WI38 (cell line): ENCODE results near the gene SGK1.

Experiments
- H3K4me3 ChIP-seq: 2 replicates; pipeline ENCODE4 v1.5.1; 2011; ENCODE audit warnings: low read depth, mild to moderate bottlenecking, control low read depth, low read length
- TF ChIP-seq, protein P1 (sequence below): IDR thresholded peaks from 2 replicates; pipeline ENCODE4 v1.5.1; 2012; ENCODE audit warnings: low read depth, mild to moderate bottlenecking, control low read depth, low read length

The SGK1 gene

DNA sequence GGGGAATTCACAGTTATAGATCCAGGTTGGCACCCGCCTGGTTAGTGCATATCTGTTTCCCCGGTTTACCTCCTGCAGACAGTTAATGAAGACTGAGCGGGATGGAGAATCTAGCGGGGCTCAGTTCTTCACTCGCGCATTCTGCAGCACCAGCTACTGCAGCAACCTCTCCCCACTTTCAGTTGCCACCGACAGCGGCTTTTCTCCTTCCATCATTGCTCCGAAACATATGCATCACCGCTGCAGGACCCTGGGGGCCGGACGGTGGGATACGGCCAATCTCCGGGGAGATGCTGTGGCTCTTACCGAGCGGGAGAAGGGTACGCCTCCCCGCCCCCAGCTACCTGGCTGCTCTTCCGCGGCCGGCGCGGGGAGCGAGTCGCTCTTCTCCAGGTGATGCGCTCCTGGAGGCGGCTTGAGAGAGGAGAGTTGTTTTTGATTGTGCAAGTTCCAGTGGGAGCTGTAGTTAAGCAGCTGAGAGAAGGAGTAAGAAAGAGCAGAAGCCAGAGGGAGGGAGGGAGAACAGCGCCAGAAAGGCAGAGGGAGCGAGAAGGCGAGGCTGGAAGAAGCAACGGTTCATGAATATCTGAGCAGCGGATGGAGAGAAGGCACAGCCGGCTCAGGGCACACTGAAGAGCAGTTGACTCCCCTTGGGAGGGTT lies at the start of gene SGK1:
TSS of gene SGK1 (minus strand) at position 642 of the 661 bp plus-strand sequence. CDS start 652 bp downstream, outside the sequence.
- H3K4me3 ChIP-seq: peak within 1 kb of the TSS; percentile 62
- TF ChIP-seq, protein P1, sequence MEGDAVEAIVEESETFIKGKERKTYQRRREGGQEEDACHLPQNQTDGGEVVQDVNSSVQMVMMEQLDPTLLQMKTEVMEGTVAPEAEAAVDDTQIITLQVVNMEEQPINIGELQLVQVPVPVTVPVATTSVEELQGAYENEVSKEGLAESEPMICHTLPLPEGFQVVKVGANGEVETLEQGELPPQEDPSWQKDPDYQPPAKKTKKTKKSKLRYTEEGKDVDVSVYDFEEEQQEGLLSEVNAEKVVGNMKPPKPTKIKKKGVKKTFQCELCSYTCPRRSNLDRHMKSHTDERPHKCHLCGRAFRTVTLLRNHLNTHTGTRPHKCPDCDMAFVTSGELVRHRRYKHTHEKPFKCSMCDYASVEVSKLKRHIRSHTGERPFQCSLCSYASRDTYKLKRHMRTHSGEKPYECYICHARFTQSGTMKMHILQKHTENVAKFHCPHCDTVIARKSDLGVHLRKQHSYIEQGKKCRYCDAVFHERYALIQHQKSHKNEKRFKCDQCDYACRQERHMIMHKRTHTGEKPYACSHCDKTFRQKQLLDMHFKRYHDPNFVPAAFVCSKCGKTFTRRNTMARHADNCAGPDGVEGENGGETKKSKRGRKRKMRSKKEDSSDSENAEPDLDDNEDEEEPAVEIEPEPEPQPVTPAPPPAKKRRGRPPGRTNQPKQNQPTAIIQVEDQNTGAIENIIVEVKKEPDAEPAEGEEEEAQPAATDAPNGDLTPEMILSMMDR: no peak

DNA sequence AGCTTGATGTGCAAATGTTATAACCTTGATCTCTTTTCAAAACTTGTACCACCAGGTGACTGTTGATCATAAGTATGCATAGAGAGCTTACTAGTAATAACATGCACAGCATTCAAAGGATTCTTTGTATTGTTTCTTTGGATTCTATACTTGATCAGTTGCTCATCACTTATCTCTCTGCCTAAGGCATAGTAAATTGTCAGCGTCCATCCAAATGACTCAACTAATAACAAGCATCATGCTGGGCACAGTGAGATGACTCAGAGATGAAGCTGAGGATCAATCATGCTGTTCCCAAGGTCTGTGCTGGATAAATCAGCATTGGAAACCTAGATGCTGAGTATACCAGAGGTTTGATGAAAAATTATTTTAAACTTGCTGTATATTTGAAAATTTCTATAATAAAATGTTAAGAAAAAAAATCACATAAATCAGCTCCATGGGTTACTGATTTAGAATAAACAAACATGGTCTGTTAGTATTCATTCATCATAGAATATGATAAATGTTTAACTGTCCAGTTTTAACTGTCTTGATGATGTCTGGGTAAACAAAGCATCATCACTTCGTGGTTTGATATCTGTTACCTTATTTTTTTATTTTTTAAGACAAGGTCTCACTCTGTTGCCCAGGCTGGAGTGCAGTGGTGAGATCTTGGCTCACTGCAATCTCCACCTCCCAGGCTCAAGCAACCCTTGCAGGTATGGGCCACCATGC lies 45.6 kb upstream of the SGK1 start:
- TF ChIP-seq, protein P1: no peak
- no peak overlapping the region for H3K4me3 ChIP-seq

DNA sequence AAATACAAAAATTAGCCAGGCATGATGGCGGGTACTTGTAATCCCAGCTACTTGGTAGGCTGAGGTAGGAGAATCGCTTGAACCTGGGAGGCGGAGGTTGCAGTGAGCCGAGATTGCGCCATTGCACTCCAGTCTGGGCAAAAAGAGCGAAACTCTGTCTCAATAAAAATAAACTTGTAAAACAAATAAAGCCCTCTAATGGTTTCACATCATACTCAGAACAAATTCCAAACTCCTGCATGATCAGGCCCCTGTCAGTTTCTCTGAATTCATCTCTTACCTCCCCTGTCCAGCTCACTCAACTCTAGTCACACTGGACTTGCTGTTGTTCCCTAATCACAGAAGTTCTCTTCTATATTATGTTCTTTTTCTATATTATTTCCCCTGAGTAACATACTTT lies 43.1 kb upstream of the SGK1 start:
- TF ChIP-seq, protein P1: no peak
- H3K4me3 ChIP-seq: no peak overlapping the region

DNA sequence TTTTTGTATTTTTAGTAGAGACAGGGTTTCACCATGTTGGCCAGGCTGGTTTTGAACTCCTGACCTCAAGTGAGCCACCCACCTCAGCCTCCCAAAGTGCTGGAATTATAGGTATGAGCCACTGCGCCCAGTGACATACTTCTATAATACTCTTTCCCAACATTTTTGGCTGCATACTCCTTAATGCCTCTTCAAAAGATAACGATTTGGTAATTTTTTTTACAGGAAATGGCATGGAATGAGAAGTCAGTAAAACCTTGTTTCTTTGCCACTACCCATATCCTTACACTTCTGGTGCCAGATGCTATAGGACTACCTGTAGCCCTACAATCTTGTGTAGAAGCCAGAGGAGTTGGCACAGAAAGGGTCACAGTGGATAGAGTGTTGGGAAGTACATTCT lies 41.4 kb upstream of the SGK1 start:
- H3K4me3 ChIP-seq: no peak overlapping the region
- TF ChIP-seq, protein P1: no peak

DNA sequence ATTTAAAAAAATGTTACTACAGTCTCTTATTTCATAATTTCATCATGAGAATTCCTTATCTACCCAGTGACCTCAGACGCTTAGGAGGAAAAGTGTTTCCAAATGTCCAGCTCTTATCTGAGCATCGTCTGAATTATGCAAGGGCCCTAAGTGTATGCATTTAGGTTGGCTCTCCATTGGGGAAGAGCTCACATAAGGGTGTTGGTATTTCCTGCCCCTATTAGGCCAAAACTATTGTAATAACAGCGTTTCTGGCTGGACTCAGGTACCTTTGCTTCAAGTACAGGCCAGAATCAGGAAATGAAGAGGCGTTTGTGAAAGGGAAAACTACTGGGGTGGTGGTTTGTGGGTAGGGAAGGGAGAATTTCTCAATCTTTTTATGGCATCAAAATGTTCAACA lies 40.4 kb upstream of the SGK1 start:
- TF ChIP-seq, protein P1: no peak
- no peak overlapping the region for H3K4me3 ChIP-seq

DNA sequence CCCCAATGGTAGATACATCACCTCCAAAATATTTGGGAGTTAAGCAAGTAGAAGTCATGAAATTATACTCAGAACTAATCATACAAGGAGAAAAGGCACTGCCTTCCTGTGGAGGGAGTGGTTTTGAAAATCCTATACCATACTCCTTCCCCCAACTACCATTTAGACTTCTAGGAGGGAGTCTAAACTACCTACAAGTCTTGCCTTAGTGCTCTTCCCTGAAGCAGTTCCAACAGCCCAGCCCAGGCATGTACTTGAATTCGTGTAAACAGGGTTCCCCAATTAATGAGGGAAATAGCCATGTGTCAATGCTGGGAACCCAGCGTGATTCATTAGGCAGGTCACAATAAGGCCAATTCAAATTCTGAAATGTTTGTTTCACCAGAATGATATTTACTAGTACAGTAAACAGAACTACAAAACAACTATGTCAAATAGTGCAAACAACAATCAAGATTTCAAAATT lies 39.1 kb upstream of the SGK1 start:
- TF ChIP-seq, protein P1: no peak
- H3K4me3 ChIP-seq: no peak overlapping the region

DNA sequence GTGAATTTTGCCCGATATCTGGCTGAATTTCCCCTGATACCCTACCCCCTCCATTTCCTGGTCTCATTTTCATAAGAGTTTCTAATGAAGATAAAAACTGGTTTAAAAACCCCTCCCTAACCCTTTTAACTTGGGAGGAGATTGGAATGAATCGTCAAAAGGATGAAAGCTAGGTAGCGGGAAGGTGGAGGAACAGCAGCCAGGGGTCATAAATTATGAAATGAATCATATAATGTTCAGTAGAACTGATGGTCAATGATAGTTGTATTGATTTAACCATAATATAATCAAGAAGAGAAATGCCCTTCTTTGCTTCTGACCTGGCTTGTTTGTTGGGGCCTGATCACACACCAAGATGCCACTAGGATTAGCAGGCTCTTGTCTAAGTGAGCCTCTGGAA lies 38.5 kb upstream of the SGK1 start:
- H3K4me3 ChIP-seq: no peak overlapping the region
- TF ChIP-seq, protein P1: no peak
